H9 (cell line): ENCODE data around the gene LNPEP. TPM values are rescaled to one million over a fixed set of nuclear protein-coding genes. Genes with fewer than 3 reads are reported as not detected.

Source experiments
- DNase-seq: peaks from one replicate; pipeline ENCODE4 v3.0.0-alpha.2; 2017
- H2AFZ ChIP-seq: one replicate; pipeline ENCODE4 v1.6.1; 2013; ENCODE audit warnings: mild to moderate bottlenecking, low read length, control low read depth, moderate library complexity
- H2AK5ac ChIP-seq: 2 replicates; pipeline ENCODE4 v1.6.1; 2013; ENCODE audit warnings: low read length, control low read depth, mixed read lengths; ENCODE audit not compliant: insufficient read length
- H2BK120ac ChIP-seq: one replicate; pipeline ENCODE4 v1.6.1; 2013; ENCODE audit warnings: low read depth, mild to moderate bottlenecking, low read length, control low read depth, inconsistent platforms; ENCODE audit not compliant: poor library complexity, severe bottlenecking
- H2BK12ac ChIP-seq: 2 replicates; pipeline ENCODE4 v1.6.1; 2013; ENCODE audit warnings: low read length, control low read depth, mixed read lengths, low read depth; ENCODE audit not compliant: insufficient read length
- H2BK15ac ChIP-seq: 2 replicates; pipeline ENCODE4 v1.6.1; 2013; ENCODE audit warnings: low read depth, low read length, control low read depth
- H2BK20ac ChIP-seq: one replicate; pipeline ENCODE4 v1.6.1; 2013; ENCODE audit warnings: low read depth, mild to moderate bottlenecking, low read length, control low read depth, inconsistent platforms; ENCODE audit not compliant: poor library complexity, severe bottlenecking
- H2BK5ac ChIP-seq: 2 replicates; pipeline ENCODE4 v1.6.1; 2013; ENCODE audit warnings: low read length, control low read depth, mixed read lengths; ENCODE audit not compliant: insufficient read length
- H3K14ac ChIP-seq: 2 replicates; pipeline ENCODE4 v1.6.1; 2013; ENCODE audit warnings: low read length, control low read depth; ENCODE audit not compliant: insufficient read depth
- H3K18ac ChIP-seq: 2 replicates; pipeline ENCODE4 v1.6.1; 2013; ENCODE audit warnings: low read depth, mild to moderate bottlenecking, mixed read lengths, low read length, control low read depth; ENCODE audit not compliant: insufficient read length
- H3K23ac ChIP-seq: 2 replicates; pipeline ENCODE4 v1.6.1; 2013; ENCODE audit warnings: low read length, control low read depth, mixed read lengths, low read depth; ENCODE audit not compliant: insufficient read length
- H3K23me2 ChIP-seq: 2 replicates; pipeline ENCODE4 v1.6.1; 2013; ENCODE audit warnings: low read depth, mild to moderate bottlenecking, mixed read lengths, low read length, control low read depth; ENCODE audit not compliant: insufficient read length, poor library complexity, severe bottlenecking
- H3K27ac ChIP-seq: 2 replicates; pipeline ENCODE4 v1.5.1; 2013; ENCODE audit warnings: low read length, control low read depth, mixed read lengths, low read depth; ENCODE audit not compliant: insufficient read length
- H3K27me3 ChIP-seq: 2 replicates; pipeline ENCODE4 v1.6.1; 2013; ENCODE audit warnings: low read length, control low read depth, inconsistent platforms; ENCODE audit not compliant: insufficient read depth
- H3K4ac ChIP-seq: 2 replicates; pipeline ENCODE4 v1.6.1; 2013; ENCODE audit warnings: low read depth, mild to moderate bottlenecking, control low read depth, inconsistent platforms, low read length, moderate library complexity
- H3K4me1 ChIP-seq: 2 replicates; pipeline ENCODE4 v1.6.1; 2013; ENCODE audit warnings: low read length, control low read depth, inconsistent platforms; ENCODE audit not compliant: insufficient read depth
- H3K4me2 ChIP-seq: 2 replicates; pipeline ENCODE4 v1.6.1; 2013; ENCODE audit warnings: low read length, control low read depth, mixed read lengths; ENCODE audit not compliant: insufficient read length, insufficient read depth
- H3K56ac ChIP-seq: 2 replicates; pipeline ENCODE4 v1.6.1; 2013; ENCODE audit warnings: low read depth, mild to moderate bottlenecking, mixed read lengths, low read length, control low read depth; ENCODE audit not compliant: insufficient read length
- H3K79me1 ChIP-seq: 2 replicates; pipeline ENCODE4 v1.6.1; 2013; ENCODE audit warnings: low read depth, mild to moderate bottlenecking, moderate library complexity, low read length, control low read depth, inconsistent platforms; ENCODE audit not compliant: insufficient read depth, poor library complexity, severe bottlenecking
- H3K79me2 ChIP-seq: 2 replicates; pipeline ENCODE4 v1.6.1; 2013; ENCODE audit warnings: low read length, control low read depth, inconsistent platforms; ENCODE audit not compliant: insufficient read depth
- H3K9ac ChIP-seq: 2 replicates; pipeline ENCODE4 v1.6.1; 2013; ENCODE audit warnings: low read length, control low read depth, mixed read lengths; ENCODE audit not compliant: insufficient read length; ENCODE audit errors: extremely low read depth
- H3K9me3 ChIP-seq: one replicate; pipeline ENCODE4 v1.6.1; 2013; ENCODE audit warnings: low read depth, low read length, inconsistent platforms; ENCODE audit not compliant: control insufficient read depth
- H3T11ph ChIP-seq: one replicate; pipeline ENCODE4 v1.6.1; 2013; ENCODE audit warnings: mild to moderate bottlenecking, low read length, control low read depth, inconsistent platforms
- H4K20me1 ChIP-seq: one replicate; pipeline ENCODE4 v1.6.1; 2013; ENCODE audit not compliant: control insufficient read depth, insufficient read length, insufficient read depth
- H4K5ac ChIP-seq: 2 replicates; pipeline ENCODE4 v1.6.1; 2013; ENCODE audit warnings: low read depth, mild to moderate bottlenecking, mixed read lengths, low read length, control low read depth; ENCODE audit not compliant: insufficient read length
- H4K8ac ChIP-seq: replicated peaks from 2 replicates; pipeline ENCODE4 v1.6.1; 2013; ENCODE audit warnings: low read length, control low read depth, mixed read lengths, low read depth; ENCODE audit not compliant: insufficient read length
- H4K91ac ChIP-seq: 2 replicates; pipeline ENCODE4 v1.6.1; 2013; ENCODE audit warnings: low read depth, mild to moderate bottlenecking, moderate library complexity, mixed read lengths, low read length, control low read depth; ENCODE audit not compliant: insufficient read length
- H3K27ac Mint-ChIP-seq, 3 experiments: 2 replicates in 2 of 3; 3 replicates in 1 of 3; pipeline ENCODE4 v1.8.0; 2020 to 2021; ENCODE audit warnings: mixed read lengths in 3 of 3, mild to moderate bottlenecking in 1 of 3, moderate library complexity in 1 of 3
- H3K27me3 Mint-ChIP-seq: 2 replicates; pipeline ENCODE4 v1.8.0; 2021; ENCODE audit warnings: low read depth, mild to moderate bottlenecking, moderate library complexity, mixed read lengths
- H3K36me3 Mint-ChIP-seq, 3 experiments: 2 replicates in 2 of 3; 3 replicates in 1 of 3; pipeline ENCODE4 v1.8.0; 2020 to 2021; ENCODE audit warnings: low read depth in 3 of 3, mixed read lengths in 3 of 3; ENCODE audit not compliant: insufficient read depth in 1 of 3
- H3K4me1 Mint-ChIP-seq, 2 experiments: 2 replicates each; pipeline ENCODE4 v1.8.0; 2020; ENCODE audit warnings: mixed read lengths in 2 of 2
- H3K4me3 Mint-ChIP-seq, 2 experiments: 2 replicates in 1 of 2; 3 replicates in 1 of 2; pipeline ENCODE4 v1.8.0; 2020 to 2021; ENCODE audit warnings: mild to moderate bottlenecking in 2 of 2, mixed read lengths in 2 of 2, moderate library complexity in 1 of 2
- H3K9me3 Mint-ChIP-seq, 2 experiments: 2 replicates in 1 of 2; 3 replicates in 1 of 2; pipeline ENCODE4 v1.8.0; 2020; ENCODE audit warnings: mild to moderate bottlenecking in 2 of 2, mixed read lengths in 2 of 2, moderate library complexity in 1 of 2
- CTCF ChIP-seq: fragments of 200-600 bp; sonication (generic); conservative IDR thresholded peaks from 3 replicates; pipeline ENCODE4 v1.8.0; 2021; ENCODE audit warnings: antibody characterized with exemption, mild to moderate bottlenecking
- WGBS: extraction: QIAGEN DNeasy Blood & Tissue Kit; methylation state at CpG from one replicate; pipeline ENCODE4 v1.1.7; 2013; ENCODE audit warnings: missing lambda C conversion rate, low lambda C conversion rate, mixed read lengths; ENCODE audit not compliant: insufficient read length; ENCODE audit errors: extremely low coverage; 5-methylcytosine and 5-hydroxymethylcytosine counted together
- total RNA-seq: library from RNA; stranded (reverse); gene quantifications from 2 replicates; pipeline ENCODE4 v1.2.1, GENCODE V29; 2021

Gene LNPEP
- total RNA-seq, 1 experiment from 2014 or later = 4.1 TPM

GRCh38 chr5:96994493-96994892 is 58.6 kb downstream of the LNPEP start:
- H2BK120ac ChIP-seq = no peak overlapping the region
- H4K91ac ChIP-seq = no peak overlapping the region
- Mint-ChIP-seq H3K4me1 (peaks cover 3 to 4% of the 10 kb centered on the region in 2 experiments), H3K4me3 (no peak overlapping the region), H3K27me3 (no peaks in the 10 kb centered on the region), H3K27ac (no peak overlapping the region), H3K9me3 (no peaks in the 10 kb centered on the region), H3K36me3 (no peaks in the 10 kb centered on the region)
- no peak overlapping the region for H3K18ac ChIP-seq
- no peak for DNase-seq
- no peak overlapping the region for H3K9ac ChIP-seq
- H2AFZ ChIP-seq = no peak overlapping the region
- H2BK15ac ChIP-seq = no peak overlapping the region
- no peak overlapping the region for H4K8ac ChIP-seq
- no peak overlapping the region for H3K56ac ChIP-seq
- H2BK5ac ChIP-seq = no peak overlapping the region
- H2BK20ac ChIP-seq = no peak overlapping the region
- no peaks in the 10 kb centered on the region for H3K23me2 ChIP-seq
- no peak for TF ChIP-seq CTCF
- no peaks in the 10 kb centered on the region for H3K27me3 ChIP-seq
- H3K27ac ChIP-seq = no peak overlapping the region
- H3K9me3 ChIP-seq = no peaks in the 10 kb centered on the region
- no peak overlapping the region for H2BK12ac ChIP-seq
- H2AK5ac ChIP-seq = no peak overlapping the region
- no peaks in the 10 kb centered on the region for H3K79me1 ChIP-seq
- no peaks in the 10 kb centered on the region; the same call in 1 of the 2 replicates for H3K4me1 ChIP-seq
- no peak overlapping the region for H3T11ph ChIP-seq
- no peaks in the 10 kb centered on the region for H3K79me2 ChIP-seq
- H4K5ac ChIP-seq = no peak overlapping the region
- WGBS = no CpG with 5 or more reads among the region's 3 CpGs
- H3K23ac ChIP-seq = no peak overlapping the region
- no peak overlapping the region for H3K4me2 ChIP-seq
- H4K20me1 ChIP-seq = no peaks in the 10 kb centered on the region
- H3K4ac ChIP-seq = no peak overlapping the region
- no peak overlapping the region for H3K14ac ChIP-seq
